Gastrocnemius medialis (tissue), 4 donors: ENCODE data around the gene NR2C1. TPM values are rescaled to one million over a fixed set of nuclear protein-coding genes. Genes with fewer than 3 reads are reported as not detected.
"Not testable (repeated sequence)": the region's sequence is repeated elsewhere in the genome, so short reads cannot be mapped to it uniquely, and the experiment has no call there.

Experiments
- ATAC-seq, 2 donors: fragments of 150-250 bp; one replicate each; pipeline ENCODE4 v1.9.1; 2016
- DNase-seq, 2 donors: peaks; one replicate each; pipeline ENCODE4 v3.0.0-alpha.2; 2019
- H3K27ac ChIP-seq, 4 donors: fragments of 200-600 bp; sonication (generic); 1 replicate in 1 of 4; 2 replicates in 3 of 4; pipeline ENCODE4 v1.5.1; 2016 to 2018; ENCODE audit warnings: mild to moderate bottlenecking in 2 of 4, moderate library complexity in 1 of 4
- H3K27me3 ChIP-seq, 3 donors: fragments of 200-600 bp; sonication (generic) in 2 of 3; 1 replicate in 1 of 3; 2 replicates in 2 of 3; pipeline versions ENCODE4 v1.5.1 to v1.6.0; 2016 to 2019; ENCODE audit warnings: mild to moderate bottlenecking in 1 of 3, moderate library complexity in 1 of 3
- H3K36me3 ChIP-seq, 2 donors: fragments of 200-600 bp; sonication (generic) in 1 of 2; one replicate each; pipeline ENCODE4 v1.5.1; 2017 to 2018
- H3K4me1 ChIP-seq, 2 donors: fragments of 200-600 bp; sonication (generic) in 1 of 2; one replicate each; pipeline ENCODE4 v1.5.1; 2016 to 2017; ENCODE audit warnings: mild to moderate bottlenecking in 2 of 2
- H3K4me3 ChIP-seq, 4 donors: fragments of 200-600 bp; sonication (generic) in 3 of 4; 1 replicate in 1 of 4; 2 replicates in 3 of 4; pipeline ENCODE4 v1.5.1; 2016 to 2019; ENCODE audit warnings: mild to moderate bottlenecking in 2 of 4
- H3K9me3 ChIP-seq, 3 donors: fragments of 200-600 bp; sonication (generic) in 2 of 3; 1 replicate in 1 of 3; 2 replicates in 2 of 3; pipeline ENCODE4 v1.5.1; 2016 to 2019
- POLR2A ChIP-seq, 2 donors: fragments of 450-650 bp; IDR thresholded peaks; one replicate each; pipeline ENCODE4 v1.6.1; 2017; ENCODE audit warnings: antibody characterized with exemption in 2 of 2, mild to moderate bottlenecking in 2 of 2, moderate library complexity in 2 of 2
- in situ Hi-C, 4 donors: fragments of 200-750 bp; cut with MboI; loops; one replicate each; pipeline versions ENCODE4 v1.15.0 to v1.8.0; 2017; ENCODE audit warnings: low sequenced_read_pairs in 4 of 4
- intact Hi-C: fragments of 100-400 bp; cut with DNase I; formaldehyde crosslinking; loops from one replicate; pipeline ENCODE4 v1.15.1; 2023; ENCODE audit warnings: low total_unique reads
- total RNA-seq, 4 donors: library from RNA; depleted of rRNA; stranded (reverse); fragments of >200 nt; gene quantifications; one replicate each; pipeline versions ENCODE4 v1.1.0 to v1.2.3, GENCODE V29; 2016
- TF ChIP-seq, protein P1 (sequence below), 5 experiments: fragments of 450-650 bp in 3 of 5; fragments of 200-600 bp in 2 of 5; sonication (generic) in 2 of 5; IDR thresholded peaks in 4 of 5; conservative IDR thresholded peaks in 1 of 5; 1 replicate in 4 of 5; 2 replicates in 1 of 5; pipeline ENCODE4 v1.5.1; 2016 to 2019; ENCODE audit warnings: antibody characterized with exemption in 5 of 5, mild to moderate bottlenecking in 3 of 5, moderate library complexity in 3 of 5

The NR2C1 gene
- total RNA-seq, 4 donors from 2014 or later = 16.2 to 48.8 (median 22.5) TPM

DNA sequence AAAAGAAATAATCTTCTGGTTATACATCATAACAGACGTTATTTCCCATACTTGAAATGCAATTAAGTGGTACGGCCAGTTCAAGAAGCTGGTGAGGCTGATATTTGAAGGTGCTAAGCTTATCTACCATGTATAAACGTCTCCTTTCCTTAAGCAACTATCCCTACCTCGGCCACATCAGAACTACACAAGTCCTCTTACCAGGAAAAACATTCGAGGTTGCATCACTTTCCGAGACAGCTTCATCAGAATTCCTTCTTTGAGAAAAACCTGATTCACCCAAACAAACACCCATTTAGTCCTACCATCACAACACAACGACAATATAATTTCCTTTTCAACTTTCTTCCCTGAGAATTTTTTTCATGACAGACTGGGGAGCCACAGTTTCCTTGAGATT, 33.9 kb upstream of the NR2C1 start:
- H3K4me1 ChIP-seq = peaks cover 8 to 10% of the 10 kb centered on the region in 2 donors
- no peak overlapping the region for H3K4me3 ChIP-seq
- intact Hi-C loops (no loop called here), in situ Hi-C loops (no loop called here)
- no peak for ATAC-seq
- no peaks in the 10 kb centered on the region for H3K9me3 ChIP-seq
- no peak for DNase-seq
- no peaks in the 10 kb centered on the region for H3K36me3 ChIP-seq
- H3K27ac ChIP-seq = no peak overlapping the region
- TF ChIP-seq, protein P1, sequence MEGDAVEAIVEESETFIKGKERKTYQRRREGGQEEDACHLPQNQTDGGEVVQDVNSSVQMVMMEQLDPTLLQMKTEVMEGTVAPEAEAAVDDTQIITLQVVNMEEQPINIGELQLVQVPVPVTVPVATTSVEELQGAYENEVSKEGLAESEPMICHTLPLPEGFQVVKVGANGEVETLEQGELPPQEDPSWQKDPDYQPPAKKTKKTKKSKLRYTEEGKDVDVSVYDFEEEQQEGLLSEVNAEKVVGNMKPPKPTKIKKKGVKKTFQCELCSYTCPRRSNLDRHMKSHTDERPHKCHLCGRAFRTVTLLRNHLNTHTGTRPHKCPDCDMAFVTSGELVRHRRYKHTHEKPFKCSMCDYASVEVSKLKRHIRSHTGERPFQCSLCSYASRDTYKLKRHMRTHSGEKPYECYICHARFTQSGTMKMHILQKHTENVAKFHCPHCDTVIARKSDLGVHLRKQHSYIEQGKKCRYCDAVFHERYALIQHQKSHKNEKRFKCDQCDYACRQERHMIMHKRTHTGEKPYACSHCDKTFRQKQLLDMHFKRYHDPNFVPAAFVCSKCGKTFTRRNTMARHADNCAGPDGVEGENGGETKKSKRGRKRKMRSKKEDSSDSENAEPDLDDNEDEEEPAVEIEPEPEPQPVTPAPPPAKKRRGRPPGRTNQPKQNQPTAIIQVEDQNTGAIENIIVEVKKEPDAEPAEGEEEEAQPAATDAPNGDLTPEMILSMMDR (IDR thresholded peaks at IDR 0.05 in 4 of 5, conservative IDR thresholded peaks at IDR 0.05 in 1 of 5) = no peak
- no peak for TF ChIP-seq POLR2A (IDR thresholded peaks at IDR 0.05)
- no peaks in the 10 kb centered on the region for H3K27me3 ChIP-seq

DNA sequence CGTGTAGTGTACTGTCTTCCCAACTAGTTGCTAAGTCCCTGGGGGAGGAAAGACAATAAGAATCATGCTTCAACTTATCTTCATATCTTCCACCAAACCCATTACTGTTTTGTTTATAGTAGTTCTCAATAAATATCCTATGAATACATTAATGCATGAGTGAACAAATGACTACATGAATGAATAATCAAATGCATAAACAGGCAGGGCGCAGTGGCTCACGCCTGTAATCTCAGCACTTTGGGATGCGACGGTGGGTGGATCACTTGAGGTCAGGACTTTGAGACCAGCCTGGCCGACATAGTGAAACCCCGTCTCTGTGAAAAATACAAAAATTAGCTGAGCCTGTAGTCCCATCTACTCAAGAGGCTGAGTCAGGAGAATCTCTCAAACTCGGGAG, 32.1 kb upstream of the NR2C1 start:
- no peaks in the 10 kb centered on the region for H3K36me3 ChIP-seq
- H3K9me3 ChIP-seq = no peaks in the 10 kb centered on the region
- no peak for TF ChIP-seq POLR2A (IDR thresholded peaks at IDR 0.05)
- TF ChIP-seq, protein P1 (IDR thresholded peaks at IDR 0.05 in 4 of 5, conservative IDR thresholded peaks at IDR 0.05 in 1 of 5) = no peak
- no peak overlapping the region for H3K27ac ChIP-seq
- H3K27me3 ChIP-seq = no peaks in the 10 kb centered on the region
- intact Hi-C loops = no loop called here
- ATAC-seq (no peak), DNase-seq (no peak)
- no peak overlapping the region for H3K4me3 ChIP-seq
- in situ Hi-C loops = no loop called here
- peaks cover 8 to 10% of the 10 kb centered on the region in 2 donors for H3K4me1 ChIP-seq

DNA sequence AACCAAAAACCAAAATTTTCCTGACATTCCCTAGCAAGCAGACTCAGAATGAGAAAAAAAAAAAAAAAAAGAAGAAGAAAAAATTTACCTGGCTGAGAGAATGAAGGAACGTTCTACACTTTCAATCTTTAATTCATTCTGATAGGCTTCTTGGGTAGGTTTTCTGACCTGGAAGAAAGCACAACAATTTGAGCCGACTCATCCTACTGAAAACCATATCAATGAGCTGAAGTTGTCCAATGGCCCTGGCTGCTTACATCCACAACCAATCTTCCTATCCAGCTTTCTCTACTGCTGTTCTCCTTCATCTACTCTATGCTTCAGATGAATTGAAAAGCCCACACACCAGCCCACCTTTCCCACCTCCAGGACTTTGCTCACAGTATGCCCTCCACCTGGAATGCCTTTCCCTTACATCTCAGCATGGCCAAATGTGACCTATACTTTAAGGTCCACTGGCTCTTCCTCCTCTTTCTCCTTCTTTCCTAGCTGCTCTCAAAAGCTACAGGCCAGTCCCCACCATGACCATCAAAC, 31.6 kb upstream of the NR2C1 start:
- Histone ChIP-seq H3K4me3 (no peak overlapping the region), H3K36me3 (no peaks in the 10 kb centered on the region), H3K9me3 (no peaks in the 10 kb centered on the region), H3K27me3 (no peaks in the 10 kb centered on the region), H3K4me1 (peaks cover 8 to 10% of the 10 kb centered on the region in 2 donors), H3K27ac (no peak overlapping the region)
- no peak for TF ChIP-seq POLR2A (IDR thresholded peaks at IDR 0.05)
- TF ChIP-seq, protein P1 (IDR thresholded peaks at IDR 0.05 in 4 of 5, conservative IDR thresholded peaks at IDR 0.05 in 1 of 5) = no peak
- DNase-seq = no peak
- intact Hi-C loops = no loop called here
- in situ Hi-C loops = no loop called here
- no peak for ATAC-seq

DNA sequence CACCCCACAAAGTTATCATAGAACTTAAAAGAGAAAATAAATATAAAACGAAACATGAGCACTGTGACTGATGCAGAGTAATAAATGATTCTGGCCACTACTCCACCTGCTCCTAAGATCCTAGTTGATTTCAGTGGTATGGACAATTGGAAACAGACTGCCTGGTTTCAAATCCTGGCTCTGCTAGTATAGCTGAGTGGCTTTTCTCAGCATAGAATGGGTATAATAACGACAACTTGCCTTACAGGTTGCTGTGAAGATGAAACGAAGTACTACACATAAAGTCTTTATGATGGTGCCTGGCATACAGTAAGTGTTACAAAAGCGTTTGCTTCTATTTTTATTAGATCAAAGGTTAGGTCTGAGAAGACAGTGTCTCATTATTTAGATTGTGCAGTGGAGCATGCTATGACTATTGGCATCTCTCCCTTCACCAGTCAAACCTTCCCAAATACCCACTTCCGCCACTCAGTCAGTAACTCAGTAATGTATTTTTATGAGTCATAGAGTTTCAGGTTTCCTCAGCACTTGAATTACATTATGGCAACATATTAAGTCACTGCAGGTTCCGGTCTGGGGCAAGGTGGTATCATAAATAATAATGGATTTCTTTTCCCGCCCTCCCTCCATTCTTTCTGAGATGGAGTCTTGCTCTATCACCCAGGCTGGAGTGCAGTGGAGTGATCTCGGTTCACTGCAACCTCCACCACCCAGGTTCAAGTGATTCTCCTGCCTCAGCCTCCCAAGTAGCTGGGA, 29.7 kb upstream of the NR2C1 start:
- intact Hi-C loops (no loop called here), in situ Hi-C loops (no loop called here)
- H3K27me3 ChIP-seq = no peaks in the 10 kb centered on the region
- H3K4me3 ChIP-seq = no peak overlapping the region
- DNase-seq (no peak), ATAC-seq (peak; percentile 56 to 83)
- H3K36me3 ChIP-seq = no peaks in the 10 kb centered on the region
- H3K9me3 ChIP-seq = no peaks in the 10 kb centered on the region
- H3K27ac ChIP-seq = peak overlapping the region in 1 of 4 donors; percentile 28
- H3K4me1 ChIP-seq = peaks cover 8 to 15% of the 10 kb centered on the region in 2 donors
- TF ChIP-seq POLR2A (IDR thresholded peaks at IDR 0.05) = no peak
- TF ChIP-seq, protein P1 (IDR thresholded peaks at IDR 0.05 in 4 of 5, conservative IDR thresholded peaks at IDR 0.05 in 1 of 5) = no peak

DNA sequence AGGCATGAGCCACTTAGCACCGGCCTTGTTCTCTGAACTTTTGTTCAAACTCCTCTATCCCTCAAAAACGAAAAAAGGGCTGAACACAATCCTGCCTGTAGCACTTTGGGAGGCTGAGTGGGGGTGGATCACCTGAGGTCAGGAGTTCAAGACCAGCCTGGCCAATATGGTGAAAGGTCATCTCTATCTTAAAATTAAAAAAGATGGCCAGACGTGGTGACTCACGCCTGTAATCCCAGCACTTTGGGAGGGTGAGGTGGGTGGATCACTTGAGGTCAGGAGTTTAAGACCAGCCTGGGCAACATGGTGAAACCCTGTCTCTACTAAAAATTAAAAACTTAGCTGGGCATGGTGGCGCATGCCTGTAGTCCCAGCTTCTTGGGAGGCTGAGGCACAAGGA, 28.5 kb upstream of the NR2C1 start:
- DNase-seq, in situ Hi-C loops, H3K27ac ChIP-seq, H3K27me3 ChIP-seq, ATAC-seq, intact Hi-C loops, H3K4me3 ChIP-seq, H3K36me3 ChIP-seq, H3K9me3 ChIP-seq: not testable (repeated sequence)
- H3K4me1 ChIP-seq = peaks cover 9 to 23% of the 10 kb centered on the region in 2 donors
